WERI-Rb-1 (cell line): ENCODE data around the gene C2CD5.

Experiments
- DNase-seq: peaks from one replicate; pipeline ENCODE4 v3.0.0-alpha.2; 2020
- H3K27ac ChIP-seq: fragments of 250-450 bp; sonication (Bioruptor Pico); 2 replicates; pipeline ENCODE4 v1.5.1; 2020; ENCODE audit warnings: mild to moderate bottlenecking, moderate library complexity
- H3K27me3 ChIP-seq: fragments of 250-450 bp; sonication (Bioruptor Pico); 2 replicates; pipeline ENCODE4 v1.5.1; 2021; ENCODE audit warnings: mild to moderate bottlenecking, low read depth, moderate library complexity; ENCODE audit not compliant: insufficient read depth, severe bottlenecking
- H3K36me3 ChIP-seq: fragments of 250-450 bp; sonication (Bioruptor Pico); 2 replicates; pipeline ENCODE4 v1.5.1; 2020; ENCODE audit warnings: mild to moderate bottlenecking, moderate library complexity
- H3K4me3 ChIP-seq: 2 replicates; pipeline ENCODE4 v1.5.1; 2011; ENCODE audit warnings: low read depth, mild to moderate bottlenecking, control low read depth, low read length
- H3K9me3 ChIP-seq: fragments of 250-450 bp; sonication (Bioruptor Pico); 2 replicates; pipeline ENCODE4 v1.5.1; 2021; ENCODE audit warnings: mild to moderate bottlenecking, moderate library complexity; ENCODE audit not compliant: severe bottlenecking
- CTCF ChIP-seq: IDR thresholded peaks from 2 replicates; pipeline ENCODE4 v1.5.1; 2011; ENCODE audit warnings: low read depth, mild to moderate bottlenecking, control low read depth, inconsistent platforms, low read length

The C2CD5 gene

GRCh38 chr12:22473212-22473611 is 71.1 kb downstream of the C2CD5 start:
- Histone ChIP-seq H3K27ac (no peak overlapping the region), H3K36me3 (peaks cover 24% of the 10 kb centered on the region), H3K9me3 (no peaks in the 10 kb centered on the region), H3K27me3 (no peaks in the 10 kb centered on the region), H3K4me3 (no peak overlapping the region)
- DNase-seq: no peak
- TF ChIP-seq CTCF: no peak

- Histone ChIP-seq H3K36me3 (peaks cover 22% of the 10 kb centered on the region), H3K27me3 (no peaks in the 10 kb centered on the region), H3K9me3 (no peaks in the 10 kb centered on the region), H3K4me3 (no peak overlapping the region), H3K27ac (no peak overlapping the region)
- TF ChIP-seq CTCF: no peak
- no peak for DNase-seq
Observed at GRCh38 chr12:22467190-22467589, 77.2 kb downstream of the C2CD5 start.

- no peak for TF ChIP-seq CTCF
- H3K27ac ChIP-seq: no peak overlapping the region
- no peaks in the 10 kb centered on the region for H3K27me3 ChIP-seq
- DNase-seq: no peak
- H3K36me3 ChIP-seq: no peaks in the 10 kb centered on the region
- H3K4me3 ChIP-seq: no peak overlapping the region
- H3K9me3 ChIP-seq: no peaks in the 10 kb centered on the region
Observed at GRCh38 chr12:22463306-22463705, 81.0 kb downstream of the C2CD5 start.

GRCh38 chr12:22461786-22462185 is 82.6 kb downstream of the C2CD5 start:
- DNase-seq: no peak
- H3K36me3 ChIP-seq: no peaks in the 10 kb centered on the region
- H3K9me3 ChIP-seq: no peaks in the 10 kb centered on the region
- H3K4me3 ChIP-seq: no peak overlapping the region
- TF ChIP-seq CTCF: no peak
- no peaks in the 10 kb centered on the region for H3K27me3 ChIP-seq
- no peak overlapping the region for H3K27ac ChIP-seq

- peak; percentile 19 for DNase-seq
- no peaks in the 10 kb centered on the region for H3K36me3 ChIP-seq
- no peak overlapping the region for H3K27ac ChIP-seq
- H3K9me3 ChIP-seq: no peaks in the 10 kb centered on the region
- peak; percentile 42; the same call in 1 of the 2 replicates for TF ChIP-seq CTCF
- H3K27me3 ChIP-seq: no peaks in the 10 kb centered on the region
- no peak overlapping the region for H3K4me3 ChIP-seq
Observed at GRCh38 chr12:22459838-22460490, 84.4 kb downstream of the C2CD5 start.
